H9 (cell line): ENCODE results near the gene EPOP. TPM values are rescaled to one million over a fixed set of nuclear protein-coding genes. Genes with fewer than 3 reads are reported as not detected.
A peak's percentile ranks its signal among the peaks of the same experiment; 100 is the strongest.

Experiments used
- DNase-seq: peaks from one replicate; pipeline ENCODE4 v3.0.0-alpha.2; 2017
- H2AFZ ChIP-seq: one replicate; pipeline ENCODE4 v1.6.1; 2013; ENCODE audit warnings: mild to moderate bottlenecking, low read length, control low read depth, moderate library complexity
- H2AK5ac ChIP-seq: 2 replicates; pipeline ENCODE4 v1.6.1; 2013; ENCODE audit warnings: low read length, control low read depth, mixed read lengths; ENCODE audit not compliant: insufficient read length
- H2BK120ac ChIP-seq: one replicate; pipeline ENCODE4 v1.6.1; 2013; ENCODE audit warnings: low read depth, mild to moderate bottlenecking, low read length, control low read depth, inconsistent platforms; ENCODE audit not compliant: poor library complexity, severe bottlenecking
- H2BK12ac ChIP-seq: 2 replicates; pipeline ENCODE4 v1.6.1; 2013; ENCODE audit warnings: low read length, control low read depth, mixed read lengths, low read depth; ENCODE audit not compliant: insufficient read length
- H2BK15ac ChIP-seq: 2 replicates; pipeline ENCODE4 v1.6.1; 2013; ENCODE audit warnings: low read depth, low read length, control low read depth
- H2BK20ac ChIP-seq: one replicate; pipeline ENCODE4 v1.6.1; 2013; ENCODE audit warnings: low read depth, mild to moderate bottlenecking, low read length, control low read depth, inconsistent platforms; ENCODE audit not compliant: poor library complexity, severe bottlenecking
- H2BK5ac ChIP-seq: 2 replicates; pipeline ENCODE4 v1.6.1; 2013; ENCODE audit warnings: low read length, control low read depth, mixed read lengths; ENCODE audit not compliant: insufficient read length
- H3K14ac ChIP-seq: 2 replicates; pipeline ENCODE4 v1.6.1; 2013; ENCODE audit warnings: low read length, control low read depth; ENCODE audit not compliant: insufficient read depth
- H3K18ac ChIP-seq: 2 replicates; pipeline ENCODE4 v1.6.1; 2013; ENCODE audit warnings: low read depth, mild to moderate bottlenecking, mixed read lengths, low read length, control low read depth; ENCODE audit not compliant: insufficient read length
- H3K23ac ChIP-seq: 2 replicates; pipeline ENCODE4 v1.6.1; 2013; ENCODE audit warnings: low read length, control low read depth, mixed read lengths, low read depth; ENCODE audit not compliant: insufficient read length
- H3K23me2 ChIP-seq: 2 replicates; pipeline ENCODE4 v1.6.1; 2013; ENCODE audit warnings: low read depth, mild to moderate bottlenecking, mixed read lengths, low read length, control low read depth; ENCODE audit not compliant: insufficient read length, poor library complexity, severe bottlenecking
- H3K27ac ChIP-seq: 2 replicates; pipeline ENCODE4 v1.5.1; 2013; ENCODE audit warnings: low read length, control low read depth, mixed read lengths, low read depth; ENCODE audit not compliant: insufficient read length
- H3K27me3 ChIP-seq: 2 replicates; pipeline ENCODE4 v1.6.1; 2013; ENCODE audit warnings: low read length, control low read depth, inconsistent platforms; ENCODE audit not compliant: insufficient read depth
- H3K4ac ChIP-seq: 2 replicates; pipeline ENCODE4 v1.6.1; 2013; ENCODE audit warnings: low read depth, mild to moderate bottlenecking, control low read depth, inconsistent platforms, low read length, moderate library complexity
- H3K4me1 ChIP-seq: 2 replicates; pipeline ENCODE4 v1.6.1; 2013; ENCODE audit warnings: low read length, control low read depth, inconsistent platforms; ENCODE audit not compliant: insufficient read depth
- H3K4me2 ChIP-seq: 2 replicates; pipeline ENCODE4 v1.6.1; 2013; ENCODE audit warnings: low read length, control low read depth, mixed read lengths; ENCODE audit not compliant: insufficient read length, insufficient read depth
- H3K56ac ChIP-seq: 2 replicates; pipeline ENCODE4 v1.6.1; 2013; ENCODE audit warnings: low read depth, mild to moderate bottlenecking, mixed read lengths, low read length, control low read depth; ENCODE audit not compliant: insufficient read length
- H3K79me1 ChIP-seq: 2 replicates; pipeline ENCODE4 v1.6.1; 2013; ENCODE audit warnings: low read depth, mild to moderate bottlenecking, moderate library complexity, low read length, control low read depth, inconsistent platforms; ENCODE audit not compliant: insufficient read depth, poor library complexity, severe bottlenecking
- H3K79me2 ChIP-seq: 2 replicates; pipeline ENCODE4 v1.6.1; 2013; ENCODE audit warnings: low read length, control low read depth, inconsistent platforms; ENCODE audit not compliant: insufficient read depth
- H3K9ac ChIP-seq: 2 replicates; pipeline ENCODE4 v1.6.1; 2013; ENCODE audit warnings: low read length, control low read depth, mixed read lengths; ENCODE audit not compliant: insufficient read length; ENCODE audit errors: extremely low read depth
- H3K9me3 ChIP-seq: one replicate; pipeline ENCODE4 v1.6.1; 2013; ENCODE audit warnings: low read depth, low read length, inconsistent platforms; ENCODE audit not compliant: control insufficient read depth
- H3T11ph ChIP-seq: one replicate; pipeline ENCODE4 v1.6.1; 2013; ENCODE audit warnings: mild to moderate bottlenecking, low read length, control low read depth, inconsistent platforms
- H4K20me1 ChIP-seq: one replicate; pipeline ENCODE4 v1.6.1; 2013; ENCODE audit not compliant: control insufficient read depth, insufficient read length, insufficient read depth
- H4K5ac ChIP-seq: 2 replicates; pipeline ENCODE4 v1.6.1; 2013; ENCODE audit warnings: low read depth, mild to moderate bottlenecking, mixed read lengths, low read length, control low read depth; ENCODE audit not compliant: insufficient read length
- H4K8ac ChIP-seq: replicated peaks from 2 replicates; pipeline ENCODE4 v1.6.1; 2013; ENCODE audit warnings: low read length, control low read depth, mixed read lengths, low read depth; ENCODE audit not compliant: insufficient read length
- H4K91ac ChIP-seq: 2 replicates; pipeline ENCODE4 v1.6.1; 2013; ENCODE audit warnings: low read depth, mild to moderate bottlenecking, moderate library complexity, mixed read lengths, low read length, control low read depth; ENCODE audit not compliant: insufficient read length
- H3K27ac Mint-ChIP-seq, 3 experiments: 2 replicates in 2 of 3; 3 replicates in 1 of 3; pipeline ENCODE4 v1.8.0; 2020 to 2021; ENCODE audit warnings: mixed read lengths in 3 of 3, mild to moderate bottlenecking in 1 of 3, moderate library complexity in 1 of 3
- H3K27me3 Mint-ChIP-seq: 2 replicates; pipeline ENCODE4 v1.8.0; 2021; ENCODE audit warnings: low read depth, mild to moderate bottlenecking, moderate library complexity, mixed read lengths
- H3K36me3 Mint-ChIP-seq, 3 experiments: 2 replicates in 2 of 3; 3 replicates in 1 of 3; pipeline ENCODE4 v1.8.0; 2020 to 2021; ENCODE audit warnings: low read depth in 3 of 3, mixed read lengths in 3 of 3; ENCODE audit not compliant: insufficient read depth in 1 of 3
- H3K4me1 Mint-ChIP-seq, 2 experiments: 2 replicates each; pipeline ENCODE4 v1.8.0; 2020; ENCODE audit warnings: mixed read lengths in 2 of 2
- H3K4me3 Mint-ChIP-seq, 2 experiments: 2 replicates in 1 of 2; 3 replicates in 1 of 2; pipeline ENCODE4 v1.8.0; 2020 to 2021; ENCODE audit warnings: mild to moderate bottlenecking in 2 of 2, mixed read lengths in 2 of 2, moderate library complexity in 1 of 2
- H3K9me3 Mint-ChIP-seq, 2 experiments: 2 replicates in 1 of 2; 3 replicates in 1 of 2; pipeline ENCODE4 v1.8.0; 2020; ENCODE audit warnings: mild to moderate bottlenecking in 2 of 2, mixed read lengths in 2 of 2, moderate library complexity in 1 of 2
- CTCF ChIP-seq: fragments of 200-600 bp; sonication (generic); conservative IDR thresholded peaks from 3 replicates; pipeline ENCODE4 v1.8.0; 2021; ENCODE audit warnings: antibody characterized with exemption, mild to moderate bottlenecking
- WGBS: extraction: QIAGEN DNeasy Blood & Tissue Kit; methylation state at CpG from one replicate; pipeline ENCODE4 v1.1.7; 2013; ENCODE audit warnings: missing lambda C conversion rate, low lambda C conversion rate, mixed read lengths; ENCODE audit not compliant: insufficient read length; ENCODE audit errors: extremely low coverage; 5-methylcytosine and 5-hydroxymethylcytosine counted together
- total RNA-seq: library from RNA; stranded (reverse); gene quantifications from 2 replicates; pipeline ENCODE4 v1.2.1, GENCODE V29; 2021

EPOP gene
- total RNA-seq, 1 experiment from 2014 or later = 5.9 TPM

DNA sequence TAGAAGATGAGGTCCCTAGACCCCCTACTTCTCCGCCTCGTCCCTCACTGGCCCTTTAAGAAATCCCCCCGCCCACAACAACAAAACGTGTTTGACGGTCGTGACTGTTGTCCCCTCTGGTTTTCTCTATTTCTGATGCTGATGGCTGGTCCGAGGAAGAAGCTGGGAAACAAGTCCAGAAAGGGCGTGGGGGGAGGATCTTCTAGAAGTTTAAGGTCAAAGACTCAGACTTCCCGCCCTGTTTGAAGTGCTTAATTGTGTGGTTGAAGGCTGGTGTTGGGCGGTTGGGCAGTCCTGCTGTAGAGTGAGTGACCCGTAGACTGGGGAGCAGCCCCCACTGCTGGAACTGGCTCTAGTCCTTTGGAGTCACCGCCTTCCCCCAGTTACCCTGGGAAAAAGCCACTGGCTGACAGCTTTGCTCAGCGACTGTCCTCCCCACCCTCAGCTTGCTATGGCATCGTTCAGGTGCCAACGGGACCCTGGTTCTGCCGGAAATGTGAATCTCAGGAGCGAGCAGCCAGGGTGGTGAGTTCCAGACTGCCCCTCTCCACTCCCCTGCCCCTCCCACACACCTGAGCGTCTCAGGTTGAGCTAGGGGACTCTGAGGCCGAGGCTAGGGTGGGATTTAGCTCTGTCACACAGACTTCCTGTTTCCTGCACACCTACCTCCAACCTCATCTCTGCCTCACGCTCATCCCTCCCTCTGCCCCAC lies 31.9 kb upstream of the EPOP start:
- H4K5ac ChIP-seq = no peak overlapping the region
- no peaks in the 10 kb centered on the region for H3K79me1 ChIP-seq
- Mint-ChIP-seq H3K4me3 (peak overlapping the region; percentile 77 to 90), H3K36me3 (no peaks in the 10 kb centered on the region; a peak in 4 of 7 replicates), H3K27ac (no peak overlapping the region), H3K4me1 (peaks cover 42 to 72% of the 10 kb centered on the region in 2 experiments), H3K27me3 (peaks cover 88% of the 10 kb centered on the region), H3K9me3 (no peaks in the 10 kb centered on the region; a peak in 2 of 5 replicates)
- no peak overlapping the region for H4K91ac ChIP-seq
- TF ChIP-seq CTCF = no peak
- H3K79me2 ChIP-seq = no peaks in the 10 kb centered on the region
- H2BK120ac ChIP-seq = no peak overlapping the region
- no peaks in the 10 kb centered on the region for H4K20me1 ChIP-seq
- H2AFZ ChIP-seq = no peak overlapping the region
- no peak overlapping the region for H2BK5ac ChIP-seq
- H3K9ac ChIP-seq = no peak overlapping the region
- peaks cover 25% of the 10 kb centered on the region for H3K23me2 ChIP-seq
- no peak overlapping the region for H2BK20ac ChIP-seq
- no peak for DNase-seq
- no peak overlapping the region for H2AK5ac ChIP-seq
- H3K23ac ChIP-seq = no peak overlapping the region
- no peak overlapping the region for H4K8ac ChIP-seq
- no peak overlapping the region for H3T11ph ChIP-seq
- H3K56ac ChIP-seq = no peak overlapping the region
- peak overlapping the region; percentile 58 for H3K4me2 ChIP-seq
- no peak overlapping the region for H3K14ac ChIP-seq
- no CpG with 5 or more reads among the region's 20 CpGs for WGBS
- peaks cover 5% of the 10 kb centered on the region; the same call in 1 of the 2 replicates for H3K4me1 ChIP-seq
- no peak overlapping the region for H3K4ac ChIP-seq
- no peak overlapping the region for H2BK15ac ChIP-seq
- H3K18ac ChIP-seq = no peak overlapping the region
- peaks cover 44% of the 10 kb centered on the region for H3K27me3 ChIP-seq
- no peak overlapping the region for H2BK12ac ChIP-seq
- no peak overlapping the region for H3K27ac ChIP-seq
- H3K9me3 ChIP-seq = no peaks in the 10 kb centered on the region
